Measurements from ENCODE around the gene PTPRN2. TPM values are rescaled to one million over a fixed set of nuclear protein-coding genes. Genes with fewer than 3 reads are reported as not detected.

The PTPRN2 gene
- total and polyA plus RNA-seq, 7 donors: 0.47 to 0.82 (median 0.51) TPM

GRCh38 chr7:157651366-157652160, 936.1 kb downstream of the PTPRN2 start:
- TF ChIP-seq CTCF (IDR thresholded peaks at IDR 0.05): no peak
- Histone ChIP-seq H3K4me1 (no peaks in the 10 kb centered on the region), H3K27ac (no peak overlapping the region), H3K27me3 (ENCODE audit: insufficient read depth in 3 of 3, low read length in 2 of 3) (no peaks in the 10 kb centered on the region), H3K4me3 (no peak overlapping the region), H3K36me3 (ENCODE audit: insufficient read depth in 1 of 2, low read depth in 1 of 2) (no peaks in the 10 kb centered on the region), H3K9me3 (no peaks in the 10 kb centered on the region)
- DNase-seq: no peak
- intact Hi-C loops (cut with DNase I): no loop called here
- no peak for ATAC-seq
- WGBS, 3 donors: 74 to 79% (median 77%) methylated on average over 28 of the region's 28 CpGs

GRCh38 chr7:157650801-157651200, 936.8 kb downstream of the PTPRN2 start:
- H3K9me3 ChIP-seq: no peaks in the 10 kb centered on the region
- ATAC-seq (no peak), DNase-seq (no peak)
- intact Hi-C loops (cut with DNase I): no loop called here
- no peak for TF ChIP-seq CTCF (IDR thresholded peaks at IDR 0.05)
- no peak overlapping the region for H3K4me3 ChIP-seq
- H3K36me3 ChIP-seq (ENCODE audit: insufficient read depth in 1 of 2, low read depth in 1 of 2): no peaks in the 10 kb centered on the region
- no peaks in the 10 kb centered on the region for H3K4me1 ChIP-seq
- WGBS, 3 donors: 87 to 95% (median 93%) methylated on average over 19 of the region's 19 CpGs
- H3K27ac ChIP-seq: no peak overlapping the region
- no peaks in the 10 kb centered on the region for H3K27me3 ChIP-seq (ENCODE audit: insufficient read depth in 3 of 3, low read length in 2 of 3)

GRCh38 chr7:157650131-157650631, 937.4 kb downstream of the PTPRN2 start:
- H3K27me3 ChIP-seq (ENCODE audit: insufficient read depth in 3 of 3, low read length in 2 of 3): no peaks in the 10 kb centered on the region
- DNase-seq (no peak), ATAC-seq (no peak)
- H3K4me1 ChIP-seq: no peaks in the 10 kb centered on the region
- H3K4me3 ChIP-seq: no peak overlapping the region
- TF ChIP-seq CTCF (IDR thresholded peaks at IDR 0.05): no peak
- H3K36me3 ChIP-seq (ENCODE audit: insufficient read depth in 1 of 2, low read depth in 1 of 2): no peaks in the 10 kb centered on the region
- H3K9me3 ChIP-seq: no peaks in the 10 kb centered on the region
- intact Hi-C loops (cut with DNase I): no loop called here
- WGBS, 3 donors: 84 to 88% (median 85%) methylated on average over 25 of the region's 25 CpGs
- H3K27ac ChIP-seq: no peak overlapping the region

- no peaks in the 10 kb centered on the region for H3K4me1 ChIP-seq
- peaks cover 0 to 3% (median 0%) of the 10 kb centered on the region in 3 donors for H3K27me3 ChIP-seq (ENCODE audit: insufficient read depth in 3 of 3, low read length in 2 of 3)
- no peaks in the 10 kb centered on the region for H3K36me3 ChIP-seq (ENCODE audit: insufficient read depth in 1 of 2, low read depth in 1 of 2)
- no peaks in the 10 kb centered on the region for H3K9me3 ChIP-seq
- no peak overlapping the region for H3K27ac ChIP-seq
- ATAC-seq: no peak
- DNase-seq: no peak
- H3K4me3 ChIP-seq: no peak overlapping the region
- WGBS, 3 donors: 94 to 99% (median 95%) methylated on average over 10 to 13 of the region's 13 CpGs
- TF ChIP-seq CTCF (IDR thresholded peaks at IDR 0.05): no peak
- intact Hi-C loops (cut with DNase I): no loop called here
Observed at GRCh38 chr7:157646551-157646950, 941.1 kb downstream of the PTPRN2 start.

All from psoas muscle (tissue), 8 donors.